GM19238 (cell line): ENCODE results near the gene TIMM21.

ENCODE experiments used
- DNase-seq: peaks from one replicate; pipeline ENCODE4 v3.0.0; 2011; ENCODE audit warnings: low spot score; ENCODE audit not compliant: insufficient read length

Gene TIMM21

DNA sequence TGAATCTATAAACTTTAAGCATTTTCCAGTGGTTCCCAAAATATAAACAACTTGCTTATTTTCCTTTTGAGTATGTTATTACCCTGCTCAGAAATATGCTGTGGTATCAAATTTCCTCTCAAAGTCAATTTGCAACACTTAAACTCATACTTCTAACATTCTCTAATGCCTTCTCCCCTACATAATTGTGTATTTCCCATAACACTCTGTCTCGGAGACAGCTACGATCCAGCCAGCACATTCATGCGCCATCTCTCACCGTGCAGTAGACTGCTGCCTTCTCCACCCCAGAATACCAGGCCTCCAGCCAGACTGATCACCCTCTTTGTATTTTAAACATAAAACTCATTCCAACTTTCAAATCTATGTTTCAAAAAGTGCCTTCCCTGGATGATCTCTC, 41.8 kb downstream of the TIMM21 start:
- no peak for DNase-seq

DNA sequence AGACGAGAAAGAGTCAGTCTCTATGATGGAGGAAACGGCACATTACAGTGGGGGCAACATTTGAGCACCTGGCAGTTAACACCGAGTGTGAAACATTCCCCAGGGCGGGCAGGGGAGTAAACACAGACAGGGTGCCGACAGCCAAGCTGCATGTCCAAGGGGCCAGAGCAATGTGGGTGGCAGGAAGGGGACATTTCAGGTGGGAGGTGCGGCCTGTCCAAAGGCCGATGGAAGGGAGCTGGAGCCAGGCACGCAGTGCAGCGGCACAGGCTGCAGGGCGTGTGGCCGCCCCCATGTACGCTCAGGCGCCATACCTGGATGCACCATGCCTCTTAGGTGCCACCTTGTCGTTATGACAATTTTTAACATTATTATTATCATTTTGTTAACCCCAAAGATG, 43.3 kb downstream of the TIMM21 start:
- DNase-seq, result no peak

DNA sequence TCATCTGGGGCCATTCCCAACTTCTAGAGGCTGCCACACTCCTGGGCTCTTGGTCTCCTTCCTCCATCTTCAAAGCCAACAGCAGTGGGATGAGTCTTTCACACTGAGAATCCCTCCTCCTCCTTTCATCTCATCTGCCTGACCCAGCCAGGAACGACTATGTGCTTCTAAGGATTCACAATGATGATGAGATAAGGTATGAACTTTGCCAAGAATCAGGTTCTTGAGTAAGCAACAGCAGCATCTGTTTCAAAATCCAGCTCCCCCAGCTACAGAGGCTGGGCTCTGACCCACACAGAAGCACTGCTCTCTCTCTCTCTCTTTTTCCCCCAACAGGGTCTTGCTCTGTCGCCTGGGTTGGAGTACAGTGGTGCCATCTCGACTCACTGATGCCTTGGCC, 46.4 kb downstream of the TIMM21 start:
- DNase-seq, result no peak

DNA sequence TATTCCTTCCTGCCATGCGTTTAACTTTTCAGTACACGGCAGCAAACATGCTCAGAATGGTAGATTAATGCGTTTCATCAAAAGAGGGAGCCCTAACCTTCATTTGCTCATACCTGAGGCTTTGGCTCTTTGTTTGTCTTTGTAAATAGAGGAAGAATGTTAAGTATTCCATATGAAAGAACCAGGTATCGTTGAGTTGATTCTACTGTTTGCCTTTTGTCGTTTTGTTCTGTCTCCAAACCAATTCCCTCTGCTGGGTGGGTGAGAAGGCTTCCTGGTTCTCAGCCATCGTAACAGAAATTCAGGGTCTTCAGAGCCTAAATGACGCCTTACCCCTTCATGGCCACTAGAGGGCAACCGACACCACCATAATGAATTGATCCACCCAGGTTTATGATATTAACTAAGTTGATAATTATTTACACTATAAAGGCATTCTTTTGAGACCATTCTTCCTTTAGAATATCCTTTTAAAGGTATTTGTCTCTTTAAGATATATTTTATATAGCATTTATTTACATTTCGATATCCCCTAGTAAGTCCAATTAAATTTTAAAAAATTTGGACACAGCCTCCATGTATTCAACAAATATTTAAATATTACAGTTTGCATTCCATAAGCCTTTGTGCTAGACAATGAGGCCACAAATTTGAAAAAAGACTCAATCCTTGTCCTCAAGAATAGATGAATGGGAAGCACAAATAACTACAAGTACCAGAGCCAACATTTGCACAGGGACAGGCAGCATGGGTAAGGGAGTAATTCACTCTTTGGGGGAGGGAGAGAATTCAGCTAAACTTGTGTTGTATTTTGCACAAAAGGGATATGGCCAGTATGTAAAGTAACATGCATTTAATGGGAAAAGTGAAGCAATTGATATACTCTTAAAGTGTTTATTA, 48.1 kb downstream of the TIMM21 start:
- peak; percentile 49 for DNase-seq

DNA sequence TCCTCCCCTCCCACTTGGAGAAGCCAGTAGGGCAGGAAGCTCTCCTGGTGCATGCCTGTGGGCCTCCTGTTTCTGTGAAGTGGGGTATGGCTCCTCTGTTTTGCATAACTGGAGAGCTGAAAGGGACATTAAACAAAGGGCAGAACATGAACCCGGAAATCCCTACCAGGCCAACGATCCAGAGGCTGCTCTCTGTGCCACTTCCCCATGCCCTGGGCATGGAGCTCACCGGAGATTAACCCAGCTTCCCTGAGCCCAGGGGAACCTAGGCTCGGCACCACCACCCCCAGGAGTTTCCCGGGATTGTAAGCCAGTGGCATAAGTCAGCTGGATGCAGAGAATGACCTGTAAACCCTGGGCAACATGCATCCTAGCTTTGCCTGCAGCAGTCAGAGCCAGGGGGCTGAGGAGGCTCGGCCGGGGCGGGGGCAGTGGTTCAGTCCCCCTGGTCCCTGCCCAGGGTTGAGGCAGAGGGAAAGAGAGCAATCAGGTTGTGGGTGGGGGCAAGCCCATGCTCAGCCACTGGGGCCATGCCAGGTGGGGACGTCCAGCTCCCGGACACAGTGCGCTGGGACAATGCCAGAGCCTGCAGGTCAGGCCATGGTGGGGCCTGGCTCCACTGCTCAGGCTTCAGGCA, 49.5 kb downstream of the TIMM21 start:
- no peak for DNase-seq

DNA sequence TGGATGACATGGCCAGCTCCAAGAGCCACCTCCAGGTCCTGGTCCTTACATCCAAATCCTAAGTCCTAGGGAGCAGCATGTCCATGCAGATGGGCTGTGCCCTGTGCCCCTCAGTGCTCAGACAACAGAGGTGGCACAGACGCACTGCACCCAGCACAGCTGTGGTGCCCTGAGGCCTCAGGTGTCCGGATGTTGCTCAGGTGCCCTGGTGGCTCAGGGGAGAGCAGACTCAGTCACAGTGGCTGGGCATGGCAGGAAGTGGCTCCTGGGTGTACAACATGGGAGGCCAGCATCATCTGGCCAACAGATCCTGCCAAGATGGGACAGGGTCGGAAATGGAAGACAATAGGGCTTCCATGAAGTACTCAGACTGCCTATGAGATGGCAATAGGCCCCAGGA, 50.1 kb downstream of the TIMM21 start:
- no peak for DNase-seq

DNA sequence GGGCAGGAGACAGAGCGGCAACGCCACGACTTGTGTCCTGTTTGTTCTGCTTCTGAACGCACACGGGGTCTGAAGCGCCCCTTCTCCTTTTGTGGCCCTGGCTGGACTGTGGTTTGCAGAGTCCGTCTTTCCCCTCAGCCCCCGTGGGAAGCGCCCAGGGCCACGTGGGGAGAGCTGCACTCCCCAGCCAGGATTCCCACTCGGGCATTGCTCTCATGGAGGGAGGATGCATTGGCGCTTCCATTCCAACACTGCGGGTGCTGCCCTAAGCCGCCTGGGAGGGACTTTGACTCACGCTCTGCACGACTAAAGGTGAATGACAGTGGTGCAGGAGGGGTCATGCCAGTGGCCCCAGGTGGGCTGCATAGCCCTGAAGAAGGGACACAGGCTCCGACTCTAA, 52.5 kb downstream of the TIMM21 start:
- DNase-seq, result no peak

DNA sequence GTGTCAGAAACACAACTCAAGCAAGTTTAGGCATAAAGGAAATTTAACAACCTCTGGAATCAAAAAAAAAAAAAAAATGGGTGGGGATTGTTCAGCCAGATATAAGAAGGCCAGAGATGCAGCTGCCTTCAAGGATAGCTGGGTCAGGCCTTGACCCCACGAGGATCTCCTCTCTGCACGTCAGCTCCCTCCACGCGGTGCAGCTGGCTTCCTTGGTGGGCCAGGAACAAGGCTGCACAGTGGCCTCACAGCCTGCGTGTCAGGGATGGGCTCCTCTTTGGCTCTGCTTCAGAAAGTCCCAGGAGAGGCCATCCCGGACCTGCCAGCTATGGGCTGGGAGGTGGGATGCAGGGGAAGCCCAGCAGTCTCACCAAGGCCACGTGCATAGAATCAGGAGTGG, 55.5 kb downstream of the TIMM21 start:
- no peak for DNase-seq

DNA sequence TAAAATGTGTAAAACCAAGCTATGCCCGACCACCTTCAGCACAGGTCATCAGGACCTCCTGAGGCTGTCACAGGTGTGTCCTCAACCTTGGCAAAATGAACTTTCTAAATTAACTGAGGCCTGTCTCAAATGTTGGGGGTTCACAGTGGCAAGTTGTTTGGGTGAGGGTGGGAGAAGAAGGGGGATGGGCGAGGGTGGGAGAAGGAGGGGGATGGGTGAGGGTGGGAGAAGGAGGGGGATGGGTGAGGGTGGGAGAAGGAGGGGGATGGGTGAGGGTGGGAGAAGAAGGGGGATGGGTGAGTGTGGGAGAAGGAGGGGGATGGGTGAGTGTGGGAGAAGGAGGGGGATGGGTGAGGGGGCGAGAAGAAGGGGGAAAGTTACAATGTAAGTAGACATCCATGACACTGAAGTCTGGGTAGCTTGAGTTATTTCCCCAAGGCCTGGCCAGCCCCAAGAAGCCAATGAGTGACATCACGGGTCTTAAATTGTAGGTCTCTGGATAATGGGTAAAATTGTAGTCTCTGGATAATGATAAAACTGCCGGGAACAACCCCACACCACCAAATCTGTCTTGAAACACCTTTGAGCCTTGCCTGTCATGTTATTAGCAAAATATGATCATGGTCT, 56.3 kb downstream of the TIMM21 start:
- no peak for DNase-seq
